ENCODE results near the gene CDH2. TPM values are rescaled to one million over a fixed set of nuclear protein-coding genes. Genes with fewer than 3 reads are reported as not detected.
A peak's percentile ranks its signal among the peaks of the same experiment; 100 is the strongest.

The CDH2 gene
- 1 to 10 TPM; 3.9 to 9.8 (median 7.5) TPM for total RNA-seq

DNA sequence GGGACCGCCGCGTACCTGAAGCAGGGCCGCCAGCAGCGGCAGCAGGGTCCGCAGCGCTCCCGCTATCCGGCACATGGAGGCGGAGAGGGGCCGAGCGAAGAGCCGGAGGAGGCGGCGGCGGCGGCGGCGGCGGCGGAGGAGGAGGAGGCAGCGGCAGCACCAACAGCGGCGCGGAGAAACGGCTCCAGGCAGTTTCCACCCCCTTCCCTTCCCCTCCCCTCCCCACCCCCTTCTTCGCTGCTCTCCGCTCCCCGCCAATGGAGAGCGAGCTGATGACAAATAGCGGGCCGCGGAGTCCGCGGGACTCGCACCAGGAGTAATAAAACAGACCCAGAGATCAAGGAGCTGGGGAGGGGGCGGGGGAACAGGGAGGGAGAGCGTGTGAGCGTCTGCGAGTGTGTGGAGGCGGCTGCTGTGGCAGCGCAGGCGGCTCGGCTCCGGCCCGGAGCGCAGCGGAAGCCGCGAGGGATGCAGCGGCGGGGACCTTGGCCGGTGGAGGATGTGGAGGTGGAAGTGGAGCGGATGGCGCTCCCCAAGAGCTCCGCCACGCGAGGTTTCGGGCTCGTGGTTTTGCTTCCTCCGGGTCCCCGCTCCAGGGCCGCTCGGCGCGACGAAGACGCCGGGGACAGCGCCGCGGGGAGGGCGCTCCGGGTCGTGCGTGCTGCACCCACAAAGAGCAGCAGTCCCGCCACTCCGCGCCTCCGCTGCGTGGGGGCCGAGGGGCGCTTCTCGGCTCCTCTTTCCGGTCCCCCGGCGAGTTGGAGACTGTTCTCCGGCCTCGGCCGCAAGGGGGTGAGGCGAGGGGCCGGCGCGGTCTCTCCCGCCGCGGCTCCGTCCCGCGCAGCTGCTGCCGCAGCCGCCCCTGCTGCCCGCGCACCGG lies at the start of gene CDH2:
TSS of gene CDH2 (minus strand) at position 183 of the 880 bp plus-strand sequence. CDS start at position 75, 108 bp downstream.
- TF ChIP-seq POLR2A (IDR thresholded peaks at IDR 0.05): no peak
- peak in 2 of 5 experiments; percentile 5 to 23 for TF ChIP-seq CTCF (IDR thresholded peaks at IDR 0.05)
- TF ChIP-seq EP300 (IDR thresholded peaks at IDR 0.05): peak in 1 of 2 donors; percentile 35
- Histone ChIP-seq H3K36me3 (no peaks in the 10 kb centered on the region), H3K4me3 (peak within 1 kb of the TSS; percentile 50 to 76 (median 60)), H3K9me3 (no peaks in the 10 kb centered on the region), H3K27me3 (peaks cover 0 to 38% of the 10 kb centered on the region in 2 donors), H3K27ac (peak within 1 kb of the TSS; percentile 37 to 71 (median 56)), H3K4me1 (peaks cover 0 to 38% (median 5%) of the 10 kb centered on the region in 4 donors)
- no peak for DNase-seq (ENCODE audit: low spot score in 2 of 2)
- 1% methylated on average over 44 to 59 of the region's 105 CpGs for WGBS, 2 donors

GRCh38 chr18:28212060-28212459 lies 35.1 kb upstream of the CDH2 start:
- no peaks in the 10 kb centered on the region for H3K9me3 ChIP-seq
- WGBS, 2 donors: 87 to 92% methylated on average over 3 of the region's 3 CpGs
- no peaks in the 10 kb centered on the region for H3K36me3 ChIP-seq
- H3K4me1 ChIP-seq: no peaks in the 10 kb centered on the region
- no peak overlapping the region for H3K27ac ChIP-seq
- TF ChIP-seq POLR2A (IDR thresholded peaks at IDR 0.05) (no peak), CTCF (IDR thresholded peaks at IDR 0.05) (no peak), EP300 (IDR thresholded peaks at IDR 0.05) (no peak)
- no peak for DNase-seq (ENCODE audit: low spot score in 2 of 2)
- H3K27me3 ChIP-seq: no peaks in the 10 kb centered on the region
- no peak overlapping the region for H3K4me3 ChIP-seq

GRCh38 chr18:28208712-28209265 lies 31.9 kb upstream of the CDH2 start:
- no peak overlapping the region for H3K4me3 ChIP-seq
- 69 to 73% methylated on average over 11 of the region's 11 CpGs for WGBS, 2 donors

DNA sequence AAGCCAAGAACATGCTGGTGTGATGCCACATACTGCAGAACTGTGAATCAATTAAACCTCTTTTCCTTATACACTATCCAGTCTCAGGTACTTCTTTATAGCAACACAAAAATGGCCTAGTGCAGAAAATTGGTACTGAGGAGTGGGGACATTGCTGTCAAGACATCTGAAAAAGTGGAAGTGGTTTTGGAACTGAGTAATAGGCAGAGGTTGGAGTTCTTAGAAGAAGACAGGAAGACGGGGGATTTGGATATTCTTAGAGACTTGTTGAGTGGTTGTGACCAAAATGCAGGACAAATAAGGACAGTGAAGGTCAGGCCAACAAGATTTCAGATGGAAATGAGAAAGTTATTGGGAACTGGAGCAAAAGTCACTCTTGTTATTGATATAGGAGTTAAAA lies 31.3 kb upstream of the CDH2 start:
- Histone ChIP-seq H3K27ac (no peak overlapping the region), H3K27me3 (no peaks in the 10 kb centered on the region), H3K9me3 (no peaks in the 10 kb centered on the region), H3K4me3 (no peak overlapping the region), H3K36me3 (no peaks in the 10 kb centered on the region), H3K4me1 (no peaks in the 10 kb centered on the region)
- TF ChIP-seq POLR2A (IDR thresholded peaks at IDR 0.05) (no peak), CTCF (IDR thresholded peaks at IDR 0.05) (no peak), EP300 (IDR thresholded peaks at IDR 0.05) (no peak)
- 77 to 81% methylated on average over 1 of the region's 1 CpG for WGBS, 2 donors
- no peak for DNase-seq (ENCODE audit: low spot score in 2 of 2)

More at GRCh38 chr18:28208712-28209265, 31.9 kb upstream of the CDH2 start:
- Histone ChIP-seq H3K27me3 (no peaks in the 10 kb centered on the region), H3K9me3 (no peaks in the 10 kb centered on the region), H3K36me3 (no peaks in the 10 kb centered on the region), H3K27ac (no peak overlapping the region), H3K4me1 (no peaks in the 10 kb centered on the region)
- TF ChIP-seq POLR2A (IDR thresholded peaks at IDR 0.05) (no peak), EP300 (IDR thresholded peaks at IDR 0.05) (no peak), CTCF (IDR thresholded peaks at IDR 0.05) (no peak)
- DNase-seq (ENCODE audit: low spot score in 2 of 2): no peak

GRCh38 chr18:28204154-28204553 lies 27.2 kb upstream of the CDH2 start:
- no peak for DNase-seq (ENCODE audit: low spot score in 2 of 2)
- Histone ChIP-seq H3K27ac (no peak overlapping the region), H3K9me3 (no peaks in the 10 kb centered on the region), H3K27me3 (no peaks in the 10 kb centered on the region), H3K36me3 (no peaks in the 10 kb centered on the region), H3K4me3 (no peak overlapping the region), H3K4me1 (no peaks in the 10 kb centered on the region)
- TF ChIP-seq POLR2A (IDR thresholded peaks at IDR 0.05): no peak
- TF ChIP-seq EP300 (IDR thresholded peaks at IDR 0.05): no peak
- no peak for TF ChIP-seq CTCF (IDR thresholded peaks at IDR 0.05)
- 28 to 52% methylated on average over 1 of the region's 1 CpG for WGBS, 2 donors
